Osteoblast (primary cell): Measurements from ENCODE around the gene SELP. TPM values are rescaled to one million over a fixed set of nuclear protein-coding genes. Genes with fewer than 3 reads are reported as not detected.
"Not testable (repeated sequence)": the region's sequence is repeated elsewhere in the genome, so short reads cannot be mapped to it uniquely, and the experiment has no call there.

Experiments
- DNase-seq: peaks from one replicate; pipeline ENCODE4 v3.0.0; 2011; ENCODE audit warnings: low spot score, mixed read lengths; ENCODE audit not compliant: insufficient read length; ENCODE audit errors: missing footprints
- H2AFZ ChIP-seq: 2 replicates; pipeline ENCODE4 v1.6.0; 2011; ENCODE audit warnings: mild to moderate bottlenecking, low read length
- H3K27ac ChIP-seq: 2 replicates; pipeline ENCODE4 v1.5.1; 2011; ENCODE audit warnings: mild to moderate bottlenecking, low read depth, low read length, moderate library complexity
- H3K27me3 ChIP-seq: 2 replicates; pipeline ENCODE4 v1.6.0; 2012; ENCODE audit warnings: mild to moderate bottlenecking, control low read depth, inconsistent platforms, low read length, moderate library complexity; ENCODE audit not compliant: insufficient read depth
- H3K36me3 ChIP-seq: 2 replicates; pipeline ENCODE4 v1.5.1; 2011; ENCODE audit warnings: mild to moderate bottlenecking, low read length, control low read depth, moderate library complexity; ENCODE audit not compliant: insufficient read depth
- H3K4me1 ChIP-seq: 2 replicates; pipeline ENCODE4 v1.5.1; 2011; ENCODE audit warnings: mild to moderate bottlenecking, low read length, control low read depth, moderate library complexity; ENCODE audit not compliant: insufficient read depth
- H3K4me2 ChIP-seq: 2 replicates; pipeline ENCODE4 v1.6.0; 2011; ENCODE audit warnings: mild to moderate bottlenecking, low read length; ENCODE audit not compliant: insufficient read depth
- H3K4me3 ChIP-seq: fragments of 200-600 bp; sonication (generic); 3 replicates; pipeline ENCODE4 v1.5.1; 2012; ENCODE audit warnings: mild to moderate bottlenecking, low read length, inconsistent platforms; ENCODE audit not compliant: insufficient read depth
- H3K79me2 ChIP-seq: 2 replicates; pipeline ENCODE4 v1.6.0; 2012; ENCODE audit warnings: mild to moderate bottlenecking, low read length, control low read depth, inconsistent platforms; ENCODE audit not compliant: insufficient read depth
- H3K9me3 ChIP-seq: 2 replicates; pipeline ENCODE4 v1.5.1; 2011; ENCODE audit warnings: low read depth, low read length, control low read depth
- H4K20me1 ChIP-seq: 2 replicates; pipeline ENCODE4 v1.6.0; 2012; ENCODE audit warnings: mild to moderate bottlenecking, low read length, control low read depth; ENCODE audit not compliant: insufficient read depth
- CTCF ChIP-seq: IDR thresholded peaks from 2 replicates; pipeline ENCODE4 v1.5.1; 2011; ENCODE audit warnings: mild to moderate bottlenecking, low read depth, low read length, moderate library complexity; ENCODE audit errors: extremely low read depth
- total RNA-seq: library from RNA; depleted of rRNA; stranded (reverse); fragments of >200 nt; gene quantifications from 2 replicates; pipeline ENCODE4 v1.2.3, GENCODE V29; 2012

The SELP gene
- total RNA-seq, 1 donor: not detected

GRCh38 chr1:169667227-169667639, 37.3 kb upstream of the SELP start:
- not testable (repeated sequence) for H3K4me2 ChIP-seq, H3K36me3 ChIP-seq, H3K4me3 ChIP-seq, H3K4me1 ChIP-seq, H3K79me2 ChIP-seq, H3K27me3 ChIP-seq, H4K20me1 ChIP-seq, DNase-seq, H3K27ac ChIP-seq, H3K9me3 ChIP-seq, H2AFZ ChIP-seq

- H3K27ac ChIP-seq, H2AFZ ChIP-seq, DNase-seq, H4K20me1 ChIP-seq, H3K79me2 ChIP-seq, H3K36me3 ChIP-seq, H3K9me3 ChIP-seq, H3K27me3 ChIP-seq, H3K4me2 ChIP-seq, H3K4me1 ChIP-seq, H3K4me3 ChIP-seq: not testable (repeated sequence)
Measured at GRCh38 chr1:169662680-169663079, 32.8 kb upstream of the SELP start.

- H4K20me1 ChIP-seq, DNase-seq, H3K4me2 ChIP-seq, H3K79me2 ChIP-seq, H2AFZ ChIP-seq, H3K36me3 ChIP-seq, H3K4me1 ChIP-seq, H3K27me3 ChIP-seq, H3K27ac ChIP-seq, H3K9me3 ChIP-seq, H3K4me3 ChIP-seq: not testable (repeated sequence)
Measured at GRCh38 chr1:169661066-169661465, 31.1 kb upstream of the SELP start.

GRCh38 chr1:169658777-169659176, 28.9 kb upstream of the SELP start:
- H3K79me2 ChIP-seq, H3K27me3 ChIP-seq, H3K36me3 ChIP-seq, H3K4me2 ChIP-seq, H3K4me1 ChIP-seq, H3K4me3 ChIP-seq, H4K20me1 ChIP-seq, H3K27ac ChIP-seq, H2AFZ ChIP-seq, H3K9me3 ChIP-seq, DNase-seq: not testable (repeated sequence)

GRCh38 chr1:169653873-169654272, 23.9 kb upstream of the SELP start:
- Histone ChIP-seq H3K4me3 (no peak overlapping the region), H4K20me1 (no peaks in the 10 kb centered on the region), H3K36me3 (no peaks in the 10 kb centered on the region), H3K4me2 (no peak overlapping the region), H3K9me3 (no peaks in the 10 kb centered on the region), H3K79me2 (no peaks in the 10 kb centered on the region), H3K27ac (no peak overlapping the region), H3K4me1 (no peaks in the 10 kb centered on the region), H2AFZ (no peak overlapping the region), H3K27me3 (no peaks in the 10 kb centered on the region)
- no peak for TF ChIP-seq CTCF
- DNase-seq: no peak

- no peaks in the 10 kb centered on the region for H3K36me3 ChIP-seq
- no peak overlapping the region for H3K4me2 ChIP-seq
- H3K27me3 ChIP-seq: no peaks in the 10 kb centered on the region
- TF ChIP-seq CTCF: no peak
- no peak overlapping the region for H3K4me3 ChIP-seq
- DNase-seq: no peak
- H3K27ac ChIP-seq: no peak overlapping the region
- H3K79me2 ChIP-seq: no peaks in the 10 kb centered on the region
- H3K9me3 ChIP-seq: no peaks in the 10 kb centered on the region
- no peak overlapping the region for H2AFZ ChIP-seq
- no peaks in the 10 kb centered on the region for H4K20me1 ChIP-seq
- no peaks in the 10 kb centered on the region for H3K4me1 ChIP-seq
Measured at GRCh38 chr1:169651035-169651434, 21.1 kb upstream of the SELP start.
